Measurements from ENCODE around the gene BABAM1.

DNA sequence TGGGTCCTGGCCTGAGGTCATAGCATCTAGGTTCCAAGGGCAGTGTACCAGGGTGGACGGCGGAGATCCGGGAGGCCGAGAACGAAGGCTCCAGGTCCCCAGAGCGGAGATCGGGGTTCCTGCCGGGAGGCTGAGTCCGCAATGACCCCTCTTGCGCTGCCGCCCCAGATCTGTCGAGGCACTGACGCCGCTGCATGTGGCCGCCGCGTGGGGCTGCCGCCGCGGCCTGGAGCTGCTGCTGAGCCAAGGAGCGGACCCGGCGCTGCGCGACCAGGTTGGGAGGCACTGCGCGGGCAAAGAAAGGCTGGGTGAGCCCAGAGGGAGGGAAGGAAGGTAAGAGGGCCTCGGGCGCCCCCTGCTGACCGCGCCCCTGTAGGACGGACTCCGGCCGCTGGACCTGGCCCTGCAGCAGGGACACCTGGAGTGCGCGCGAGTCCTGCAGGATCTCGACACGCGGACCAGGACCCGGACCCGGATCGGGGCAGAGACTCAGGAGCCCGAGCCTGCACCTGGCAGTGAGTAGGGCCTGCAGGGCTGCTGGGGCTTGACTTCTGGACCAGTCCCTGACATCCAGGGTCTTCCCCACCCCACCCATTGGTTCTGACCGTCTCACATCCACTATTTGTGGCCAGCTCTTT is 15.4 kb downstream of the BABAM1 start:
- TF ChIP-seq, protein P1, sequence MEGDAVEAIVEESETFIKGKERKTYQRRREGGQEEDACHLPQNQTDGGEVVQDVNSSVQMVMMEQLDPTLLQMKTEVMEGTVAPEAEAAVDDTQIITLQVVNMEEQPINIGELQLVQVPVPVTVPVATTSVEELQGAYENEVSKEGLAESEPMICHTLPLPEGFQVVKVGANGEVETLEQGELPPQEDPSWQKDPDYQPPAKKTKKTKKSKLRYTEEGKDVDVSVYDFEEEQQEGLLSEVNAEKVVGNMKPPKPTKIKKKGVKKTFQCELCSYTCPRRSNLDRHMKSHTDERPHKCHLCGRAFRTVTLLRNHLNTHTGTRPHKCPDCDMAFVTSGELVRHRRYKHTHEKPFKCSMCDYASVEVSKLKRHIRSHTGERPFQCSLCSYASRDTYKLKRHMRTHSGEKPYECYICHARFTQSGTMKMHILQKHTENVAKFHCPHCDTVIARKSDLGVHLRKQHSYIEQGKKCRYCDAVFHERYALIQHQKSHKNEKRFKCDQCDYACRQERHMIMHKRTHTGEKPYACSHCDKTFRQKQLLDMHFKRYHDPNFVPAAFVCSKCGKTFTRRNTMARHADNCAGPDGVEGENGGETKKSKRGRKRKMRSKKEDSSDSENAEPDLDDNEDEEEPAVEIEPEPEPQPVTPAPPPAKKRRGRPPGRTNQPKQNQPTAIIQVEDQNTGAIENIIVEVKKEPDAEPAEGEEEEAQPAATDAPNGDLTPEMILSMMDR (IDR thresholded peaks at IDR 0.05): peak; percentile 93
- peak; percentile 84; the same call in 1 of the 2 replicates for TF ChIP-seq NR2C2 (CRISPR knock-in tag; IDR thresholded peaks at IDR 0.05)
- TF ChIP-seq, protein P2, sequence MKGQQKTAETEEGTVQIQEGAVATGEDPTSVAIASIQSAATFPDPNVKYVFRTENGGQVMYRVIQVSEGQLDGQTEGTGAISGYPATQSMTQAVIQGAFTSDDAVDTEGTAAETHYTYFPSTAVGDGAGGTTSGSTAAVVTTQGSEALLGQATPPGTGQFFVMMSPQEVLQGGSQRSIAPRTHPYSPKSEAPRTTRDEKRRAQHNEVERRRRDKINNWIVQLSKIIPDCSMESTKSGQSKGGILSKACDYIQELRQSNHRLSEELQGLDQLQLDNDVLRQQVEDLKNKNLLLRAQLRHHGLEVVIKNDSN (CRISPR knock-in tag; IDR thresholded peaks at IDR 0.05): peak; percentile 82
- TF ChIP-seq, protein P3, sequence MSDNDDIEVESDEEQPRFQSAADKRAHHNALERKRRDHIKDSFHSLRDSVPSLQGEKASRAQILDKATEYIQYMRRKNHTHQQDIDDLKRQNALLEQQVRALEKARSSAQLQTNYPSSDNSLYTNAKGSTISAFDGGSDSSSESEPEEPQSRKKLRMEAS (CRISPR knock-in tag; IDR thresholded peaks at IDR 0.05): peak; percentile 99
- peak; percentile 52; the same call in 1 of the 2 replicates for TF ChIP-seq NFYB (CRISPR knock-in tag; conservative IDR thresholded peaks at IDR 0.05; ENCODE audit: low read depth)
- TF ChIP-seq, protein P4, sequence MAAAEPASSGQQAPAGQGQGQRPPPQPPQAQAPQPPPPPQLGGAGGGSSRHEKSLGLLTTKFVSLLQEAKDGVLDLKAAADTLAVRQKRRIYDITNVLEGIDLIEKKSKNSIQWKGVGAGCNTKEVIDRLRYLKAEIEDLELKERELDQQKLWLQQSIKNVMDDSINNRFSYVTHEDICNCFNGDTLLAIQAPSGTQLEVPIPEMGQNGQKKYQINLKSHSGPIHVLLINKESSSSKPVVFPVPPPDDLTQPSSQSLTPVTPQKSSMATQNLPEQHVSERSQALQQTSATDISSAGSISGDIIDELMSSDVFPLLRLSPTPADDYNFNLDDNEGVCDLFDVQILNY (CRISPR knock-in tag; IDR thresholded peaks at IDR 0.05): peak; percentile 84; the same call in 1 of the 2 replicates

Data from WTC11 (cell line).